AG08396 (cell line): ENCODE results near the gene RFWD3.
A peak's percentile ranks its signal among the peaks of the same experiment; 100 is the strongest.

ENCODE experiments used
- DNase-seq: peaks from one replicate; pipeline ENCODE4 v3.0.0; 2012; ENCODE audit warnings: low spot score, mixed read lengths

Gene RFWD3

DNA sequence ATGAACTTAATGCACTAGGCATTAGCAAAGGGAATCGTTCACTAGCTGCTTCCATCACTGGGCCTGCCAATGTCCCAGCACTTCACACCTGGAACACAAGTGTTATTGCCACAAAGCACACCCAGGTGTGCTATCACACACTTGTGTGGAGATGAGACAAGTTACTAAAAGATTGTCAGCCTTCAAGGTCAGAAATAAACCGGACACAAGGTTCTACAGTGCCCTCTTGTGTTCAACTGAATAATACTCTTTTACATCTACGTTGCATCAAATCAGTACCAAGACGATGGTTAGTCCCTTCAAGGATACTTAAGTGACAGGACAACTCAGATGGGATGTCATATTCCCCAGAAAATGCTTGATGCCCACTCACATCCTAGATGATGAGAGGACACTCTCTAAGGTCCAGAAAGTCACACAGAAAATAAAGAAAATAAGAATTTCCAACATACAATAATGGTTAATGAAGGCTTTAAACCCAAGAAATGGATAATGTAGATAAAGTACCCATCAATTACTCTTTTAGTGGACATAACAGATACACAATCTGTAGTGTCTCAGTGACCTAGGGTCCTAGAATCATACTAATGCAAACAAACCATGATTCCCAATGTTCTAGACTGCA is 43.4 kb downstream of the RFWD3 start:
- peak; percentile 45 for DNase-seq

DNA sequence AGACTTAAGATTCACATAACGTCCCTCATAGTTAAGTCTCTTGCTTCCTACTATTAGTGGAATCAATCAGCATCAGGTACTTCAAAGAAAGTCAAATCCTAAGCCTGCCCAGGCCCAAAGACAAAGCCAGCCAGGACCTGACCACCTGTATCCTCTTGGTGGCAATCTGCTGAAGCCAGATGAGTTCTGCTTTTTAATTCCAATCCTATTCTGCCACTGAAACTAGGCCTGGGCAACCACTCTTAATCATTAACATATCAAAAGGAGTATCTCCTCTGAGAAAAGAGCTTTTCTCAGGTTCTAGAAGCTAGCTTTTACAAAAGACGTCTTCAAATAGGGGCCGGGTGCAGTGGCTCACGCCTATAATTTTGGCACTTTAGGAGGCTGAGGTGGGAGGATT is 44.7 kb downstream of the RFWD3 start:
- no peak for DNase-seq

DNA sequence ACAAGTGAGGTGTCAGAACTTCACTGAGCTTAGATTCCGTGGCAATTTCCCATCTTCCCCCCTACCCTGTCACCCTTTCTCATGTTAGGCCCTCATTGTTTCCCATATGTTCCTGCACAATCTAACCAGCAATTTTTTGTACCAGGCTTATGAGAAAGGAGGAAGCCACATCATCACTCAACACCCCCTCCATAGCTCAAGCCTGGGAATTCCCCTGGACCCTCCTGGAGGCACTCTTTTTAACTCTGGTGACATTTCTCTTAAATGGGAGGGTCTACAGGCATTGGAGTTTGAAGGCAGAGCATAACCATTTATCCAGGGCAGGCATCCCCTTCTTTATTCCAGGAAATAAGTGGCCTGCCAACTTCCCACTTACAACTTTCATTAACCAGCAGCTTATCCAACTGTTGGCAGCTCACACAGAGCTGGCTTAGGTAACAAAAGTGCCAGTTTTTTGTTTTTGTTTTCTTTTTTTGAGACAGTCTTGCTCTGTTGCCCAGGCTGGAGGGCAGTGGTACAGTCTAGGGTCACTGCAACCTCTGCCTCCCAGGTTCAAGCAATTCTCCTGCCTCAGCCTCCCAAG is 49.4 kb downstream of the RFWD3 start:
- DNase-seq: no peak

DNA sequence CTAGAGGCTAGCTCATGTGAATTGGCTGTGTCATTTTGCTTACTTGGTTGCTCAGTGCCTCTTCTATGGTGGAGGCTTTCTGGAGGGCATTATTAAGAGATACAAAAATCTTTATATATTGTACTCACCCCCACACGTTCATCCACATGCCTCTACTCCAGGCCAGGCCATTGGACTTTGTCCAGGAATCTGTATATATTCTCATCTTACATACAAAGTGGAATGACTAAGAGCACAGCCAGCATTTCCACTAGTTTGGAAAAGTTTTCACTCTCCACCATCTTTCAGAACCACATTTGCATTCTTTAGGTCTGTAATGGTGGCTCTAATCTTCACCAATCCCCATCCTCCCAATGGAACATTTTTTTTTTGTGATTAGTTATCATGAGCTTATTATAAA is 55.0 kb downstream of the RFWD3 start:
- DNase-seq: peak; percentile 54

DNA sequence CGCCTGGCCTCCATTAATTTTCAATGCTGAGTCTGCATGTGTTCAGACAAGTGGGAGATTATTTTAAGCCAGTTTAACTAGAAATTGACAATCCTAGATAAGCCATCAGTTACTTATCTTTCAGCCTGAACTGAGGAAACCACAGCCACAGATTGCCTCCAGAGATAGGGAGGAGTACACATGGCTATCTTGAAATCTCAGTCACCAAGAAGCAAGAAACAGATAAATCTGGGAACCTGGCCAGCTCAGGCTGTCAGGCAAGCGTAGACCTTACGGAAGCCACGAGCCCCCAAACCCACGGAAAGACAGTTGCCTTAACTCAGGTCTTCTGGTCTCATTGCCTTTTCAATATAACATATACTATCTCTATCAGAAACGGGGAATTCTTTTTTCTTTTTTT is 57.7 kb downstream of the RFWD3 start:
- DNase-seq: no peak

DNA sequence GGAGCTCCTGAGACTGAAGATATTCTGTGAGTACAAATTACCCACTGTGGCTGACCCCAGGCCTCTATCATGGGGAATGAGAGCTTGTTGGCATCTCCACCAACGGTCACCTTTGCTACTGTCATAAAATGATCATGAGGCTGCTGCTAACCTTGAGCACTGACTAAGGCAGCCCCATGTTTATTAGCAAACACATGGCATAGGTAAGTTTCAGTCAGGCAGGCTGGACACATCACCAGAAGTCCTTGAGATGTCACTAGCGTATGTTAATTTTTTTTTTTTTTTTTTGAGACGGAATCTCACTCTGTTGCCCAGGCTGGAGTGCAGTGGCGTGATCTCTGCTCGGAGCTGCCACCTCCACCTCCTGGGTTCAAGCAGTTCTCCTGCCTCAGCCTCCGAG is 58.3 kb downstream of the RFWD3 start:
- no peak for DNase-seq

DNA sequence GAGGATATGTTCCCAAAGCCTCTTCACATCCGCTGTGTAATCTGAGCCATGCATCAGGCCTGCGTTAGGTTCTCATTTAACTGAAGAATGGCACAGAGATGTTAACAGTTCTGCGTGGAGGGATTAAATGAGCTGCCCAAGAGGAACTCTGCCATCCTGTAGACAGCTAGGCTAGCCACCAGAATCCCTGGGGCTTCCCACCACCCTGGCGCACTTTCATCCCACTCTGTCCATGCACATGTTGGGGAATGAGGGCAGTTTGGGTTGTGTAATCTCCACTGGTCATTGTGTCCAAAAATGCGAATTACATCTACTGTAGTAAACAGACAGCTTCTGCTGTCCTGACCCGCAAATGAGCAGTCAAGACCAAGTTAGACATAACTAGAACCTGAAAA is 58.7 kb downstream of the RFWD3 start:
- no peak for DNase-seq

DNA sequence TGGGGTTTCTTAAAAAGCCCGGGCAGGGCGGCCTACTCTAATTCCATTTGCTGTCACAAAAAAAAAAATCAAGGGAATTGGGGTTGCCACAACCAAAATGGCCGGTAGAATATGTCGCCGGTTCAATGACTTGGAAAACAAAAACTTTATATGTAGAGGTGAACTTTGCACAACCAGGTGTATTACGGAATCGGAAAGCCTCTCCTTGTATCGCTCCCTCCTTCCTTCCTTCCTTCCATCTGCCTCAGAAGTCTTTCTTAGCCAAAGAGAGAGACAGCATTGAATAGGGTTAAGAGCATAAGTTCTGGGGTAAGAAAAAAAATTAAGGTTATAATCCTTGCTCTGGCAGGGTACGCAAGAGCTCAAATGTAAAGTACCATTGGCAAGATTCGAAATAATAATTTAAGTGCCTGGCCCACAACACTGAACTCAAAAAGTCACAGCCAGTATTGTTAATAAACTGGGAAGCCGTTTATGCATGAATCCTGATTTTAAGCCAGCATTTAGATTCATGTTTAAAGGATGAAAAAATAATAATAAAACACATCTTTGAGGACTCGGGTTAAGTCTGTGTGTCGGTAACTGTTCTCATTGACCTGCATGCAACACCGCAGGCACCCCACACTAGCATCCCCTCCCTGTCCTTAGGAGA is 59.2 kb downstream of the RFWD3 start:
- DNase-seq: no peak

DNA sequence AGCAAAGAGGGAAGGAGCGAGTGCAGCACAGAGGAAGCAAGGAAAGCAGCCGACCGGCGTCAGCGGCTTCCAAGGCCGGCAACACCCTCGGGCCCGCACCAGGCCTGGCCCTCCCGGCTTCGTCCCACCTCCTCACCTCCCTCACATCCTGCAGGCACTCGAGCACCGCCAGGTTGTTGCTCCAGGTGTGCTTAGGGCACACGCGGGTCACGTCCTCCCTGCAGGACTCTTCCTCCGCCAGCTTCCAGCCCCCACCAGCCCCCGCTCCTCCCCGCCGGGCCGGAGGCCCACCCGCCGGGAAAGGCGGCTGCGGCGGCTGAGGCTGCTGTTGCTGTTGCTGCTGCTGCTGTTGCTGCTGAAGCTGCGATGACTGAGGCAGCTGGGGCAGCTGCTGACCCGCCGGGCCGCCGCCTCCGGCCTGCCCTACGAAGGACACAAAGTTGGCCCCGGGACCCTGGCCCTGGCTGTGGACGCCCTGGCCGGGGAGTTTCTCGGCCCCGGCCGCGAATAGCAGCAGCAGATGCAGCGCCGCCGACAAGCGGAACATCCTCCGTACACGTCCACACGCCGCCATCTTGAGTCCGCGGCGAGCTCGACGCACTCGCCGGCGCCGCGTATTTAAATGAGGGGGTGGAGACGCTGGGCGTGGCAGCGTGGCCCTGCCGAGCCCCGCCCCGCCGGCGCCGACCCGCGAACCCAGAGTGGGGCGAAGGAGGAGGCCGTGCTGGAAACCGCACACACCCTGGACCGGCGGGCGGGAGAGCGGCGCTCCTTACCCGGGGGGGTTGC is 60.0 kb downstream of the RFWD3 start, which contains the start of gene GLG1:
Gene GLG1 (minus strand): TSS at position 594 of the 789 bp plus-strand sequence. CDS start 20 bp downstream, at position 574.
- peak; percentile 93 for DNase-seq

DNA sequence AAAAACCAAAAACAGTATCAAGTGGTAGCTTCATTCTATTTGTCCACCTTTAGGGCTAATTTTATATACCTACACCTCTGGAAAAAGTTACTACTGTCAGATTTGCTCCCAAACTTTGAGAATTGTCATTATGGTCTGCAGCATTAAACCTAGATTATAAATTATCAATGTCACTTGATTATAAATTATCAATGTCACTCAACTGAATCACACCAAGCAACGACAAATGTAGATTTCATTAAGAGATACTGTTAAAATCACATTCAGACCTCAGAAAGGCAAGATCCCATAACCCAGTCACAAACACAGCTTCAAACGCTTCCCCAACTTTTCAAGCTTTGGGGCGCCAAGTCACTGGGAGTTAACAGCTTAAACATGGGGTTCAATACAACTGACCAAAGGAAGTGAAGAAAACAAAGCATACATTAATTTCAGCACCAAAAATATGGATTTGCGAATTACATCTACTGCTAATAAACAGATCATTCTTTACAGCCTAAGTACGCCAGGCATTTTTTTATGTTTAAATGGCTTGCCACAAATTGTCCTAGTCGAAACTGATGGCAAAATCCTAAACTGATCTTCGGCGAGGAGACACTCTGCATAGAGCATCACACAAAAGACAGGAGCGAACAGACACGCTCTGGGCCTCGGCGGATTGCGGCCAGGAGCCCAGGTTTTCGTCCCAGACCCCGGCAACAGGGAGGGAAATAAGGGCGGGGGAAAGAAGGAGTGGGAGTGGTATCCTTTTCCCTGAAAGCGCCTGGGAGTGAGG is 60.7 kb downstream of the RFWD3 start:
- no peak for DNase-seq

DNA sequence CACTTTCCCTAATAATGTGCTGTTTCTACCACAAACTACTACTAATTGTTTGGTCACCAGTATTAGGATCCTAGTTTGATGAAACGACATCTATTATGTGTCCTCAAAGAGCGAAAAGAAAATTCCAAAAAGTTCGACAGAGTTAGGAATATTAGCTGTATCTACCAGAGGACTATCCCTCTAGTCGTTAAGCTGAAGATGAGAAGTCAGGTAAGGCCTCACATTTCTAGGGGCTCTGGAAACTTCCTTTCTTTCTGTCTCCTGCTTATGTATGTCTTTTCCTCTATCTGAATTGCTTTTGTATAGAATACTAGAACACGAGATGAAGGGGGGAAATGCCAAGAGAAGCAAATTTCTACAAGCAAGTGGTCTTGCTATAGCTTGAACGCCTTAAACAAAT is 61.3 kb downstream of the RFWD3 start:
- no peak for DNase-seq

DNA sequence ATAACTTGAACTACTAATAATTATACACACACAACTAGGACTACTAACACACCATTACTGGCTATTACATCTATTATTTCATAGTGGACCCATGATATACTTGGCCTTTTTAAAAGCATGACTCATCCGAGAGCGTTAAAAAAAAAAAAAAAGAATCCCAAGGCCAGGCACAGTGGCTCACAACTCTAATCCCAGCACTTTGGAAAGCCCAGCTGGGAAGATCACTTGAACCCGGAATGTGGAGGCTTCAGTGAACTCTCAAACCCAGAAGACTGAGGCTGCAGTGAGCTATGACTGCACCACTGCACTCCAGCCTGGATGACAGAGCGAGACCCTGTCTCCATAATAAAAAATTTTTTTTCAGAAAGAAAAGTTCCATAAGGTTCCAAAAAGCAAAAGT is 62.8 kb downstream of the RFWD3 start:
- DNase-seq: no peak

DNA sequence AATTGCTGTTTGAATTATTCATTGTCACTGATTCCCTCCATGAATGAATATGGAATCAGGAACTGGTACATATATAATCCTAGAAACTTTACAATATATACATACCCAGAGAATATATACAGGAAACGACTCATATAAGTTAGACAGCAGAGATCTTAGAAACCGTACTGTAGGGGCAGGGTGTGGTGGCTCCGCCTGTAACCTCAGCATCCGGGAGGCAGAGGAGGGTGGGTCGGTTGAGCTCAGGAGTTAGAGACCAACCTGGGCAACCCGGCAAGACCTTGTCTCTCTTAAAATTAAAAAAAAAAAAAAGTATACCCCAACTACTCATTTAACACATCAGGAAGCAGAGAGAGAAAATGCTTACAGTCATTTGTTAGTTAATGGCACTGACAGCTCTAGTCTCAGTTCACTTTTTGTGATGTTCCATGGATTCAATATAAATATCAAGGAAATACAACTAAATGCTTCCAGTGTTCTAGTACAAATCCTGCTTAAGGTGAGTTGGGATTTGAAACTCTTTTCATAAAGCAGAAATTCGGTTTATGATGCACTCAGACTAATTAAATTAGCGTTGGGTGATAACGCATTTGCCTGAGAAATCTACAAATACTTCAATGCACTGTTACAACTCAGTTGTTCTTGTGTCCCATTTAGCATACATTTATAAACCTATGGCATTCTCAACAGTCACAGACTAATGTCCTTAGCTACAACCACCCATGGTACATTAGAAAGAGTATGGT is 65.4 kb downstream of the RFWD3 start:
- DNase-seq: no peak

DNA sequence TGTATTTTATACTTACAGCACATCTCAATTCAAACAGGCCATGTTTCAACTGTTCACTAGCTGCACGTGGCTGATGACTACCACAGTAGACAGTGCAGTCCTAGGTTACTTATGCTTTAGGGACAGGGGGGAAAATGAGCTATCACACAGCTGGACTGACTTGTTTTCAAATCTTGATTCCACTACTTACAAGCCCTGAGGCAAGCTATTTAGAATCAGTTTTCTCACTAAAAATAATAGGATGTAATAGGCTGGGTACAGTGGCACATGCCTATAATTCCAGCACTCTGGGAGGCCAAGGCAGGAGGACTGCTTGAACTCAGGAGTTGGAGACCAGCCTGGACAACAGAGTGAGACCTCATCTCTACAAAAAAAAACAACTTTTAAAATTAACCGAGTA is 70.1 kb downstream of the RFWD3 start:
- DNase-seq: no peak

DNA sequence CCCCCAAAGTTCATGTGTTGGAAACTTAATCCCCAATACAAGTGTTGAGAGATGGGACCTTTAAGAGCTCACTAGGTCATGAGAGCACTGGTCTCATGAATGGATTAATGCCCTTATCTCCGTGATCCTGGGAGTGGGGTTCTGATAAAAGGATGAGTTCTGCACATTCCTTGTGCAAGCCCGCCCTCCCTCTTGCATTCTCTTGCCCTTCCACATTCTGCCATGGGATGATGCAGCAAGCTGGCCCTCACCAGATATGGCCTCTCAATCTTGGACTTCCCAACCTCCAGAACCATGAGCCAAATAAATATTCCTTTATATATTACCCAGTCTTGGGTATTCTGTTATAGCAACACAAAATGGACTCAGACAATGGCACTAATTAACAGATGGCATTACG is 73.8 kb downstream of the RFWD3 start:
- no peak for DNase-seq

DNA sequence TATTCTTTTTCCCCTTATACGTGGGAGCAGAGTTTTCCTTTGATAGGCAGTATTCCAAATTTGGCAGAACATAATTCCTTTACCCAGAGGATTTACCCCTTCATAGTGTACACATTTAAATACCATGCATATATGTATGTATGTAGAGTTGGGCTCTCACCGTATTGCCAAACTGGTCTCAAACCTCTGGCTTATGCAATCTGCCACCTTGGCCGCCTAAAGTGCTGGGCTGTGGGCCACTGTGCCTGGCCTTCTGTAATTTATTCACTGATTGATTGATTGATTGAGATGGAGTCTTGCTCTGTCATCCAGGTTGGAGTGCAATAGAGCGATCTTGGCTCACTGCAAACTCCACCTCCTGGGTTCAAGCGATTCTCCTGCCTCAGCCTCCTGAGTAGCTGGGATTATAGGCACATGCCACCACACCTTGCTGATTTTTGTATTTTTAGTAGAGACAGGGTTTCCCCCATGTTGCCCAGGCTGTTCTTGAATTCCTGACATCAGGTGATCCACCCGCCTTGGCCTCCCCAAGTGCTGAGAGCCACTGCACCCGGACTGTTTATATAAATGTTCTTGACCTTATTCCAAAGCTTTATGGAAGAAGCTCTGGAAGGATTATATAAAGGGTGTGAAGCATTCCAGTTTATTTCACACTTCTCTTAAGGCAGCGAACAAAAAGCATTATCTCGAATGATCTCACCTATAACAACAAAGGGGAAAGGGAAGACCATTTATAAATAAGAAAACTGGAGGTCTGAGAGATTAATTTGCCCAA is 74.6 kb downstream of the RFWD3 start:
- DNase-seq: no peak

DNA sequence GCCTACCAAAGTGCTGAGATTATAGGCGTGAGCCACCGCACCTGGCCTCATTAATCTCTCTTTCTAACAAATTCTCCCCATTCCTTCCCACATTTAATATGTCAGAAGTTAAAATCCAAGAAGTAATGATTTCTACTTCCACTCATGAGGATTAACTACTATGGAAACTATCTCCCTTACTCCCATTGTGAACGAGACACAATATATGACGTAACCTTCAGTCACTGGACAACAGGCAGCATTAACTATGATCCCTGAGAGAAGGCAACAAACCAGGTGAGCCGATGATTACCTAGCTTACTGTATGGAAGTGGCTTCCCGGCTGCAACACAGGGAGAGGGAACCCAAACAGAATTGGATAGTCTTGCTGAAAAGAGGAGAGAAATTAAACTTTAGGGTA is 79.7 kb downstream of the RFWD3 start:
- DNase-seq: no peak

DNA sequence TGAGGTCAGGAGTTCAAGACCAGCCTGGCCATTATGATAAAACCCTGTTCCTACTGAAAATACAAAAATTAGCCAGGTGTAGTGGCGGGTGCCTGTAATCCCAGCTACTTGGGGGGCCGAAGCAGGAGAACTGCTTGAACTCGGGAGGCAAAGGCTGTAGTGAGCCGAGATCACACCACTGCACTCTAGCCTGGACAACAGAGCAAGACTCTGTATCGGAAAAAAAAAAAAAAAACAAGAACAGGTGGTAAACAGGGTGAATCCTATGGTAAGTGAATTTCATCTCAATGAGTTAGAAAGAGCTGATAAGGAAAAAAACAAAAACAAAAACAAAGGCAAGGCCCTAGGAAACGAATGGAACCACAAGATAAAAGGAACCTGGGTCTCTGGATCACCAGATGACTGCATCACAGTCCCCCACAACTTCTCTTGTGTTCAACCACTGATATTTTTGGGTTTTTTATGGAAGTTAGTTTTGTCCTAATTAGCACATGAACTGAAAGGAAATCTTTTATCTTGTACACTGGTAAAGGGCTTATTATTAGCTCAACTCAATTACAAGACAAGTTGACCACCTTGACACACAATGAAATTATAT is 80.7 kb downstream of the RFWD3 start:
- DNase-seq: no peak

DNA sequence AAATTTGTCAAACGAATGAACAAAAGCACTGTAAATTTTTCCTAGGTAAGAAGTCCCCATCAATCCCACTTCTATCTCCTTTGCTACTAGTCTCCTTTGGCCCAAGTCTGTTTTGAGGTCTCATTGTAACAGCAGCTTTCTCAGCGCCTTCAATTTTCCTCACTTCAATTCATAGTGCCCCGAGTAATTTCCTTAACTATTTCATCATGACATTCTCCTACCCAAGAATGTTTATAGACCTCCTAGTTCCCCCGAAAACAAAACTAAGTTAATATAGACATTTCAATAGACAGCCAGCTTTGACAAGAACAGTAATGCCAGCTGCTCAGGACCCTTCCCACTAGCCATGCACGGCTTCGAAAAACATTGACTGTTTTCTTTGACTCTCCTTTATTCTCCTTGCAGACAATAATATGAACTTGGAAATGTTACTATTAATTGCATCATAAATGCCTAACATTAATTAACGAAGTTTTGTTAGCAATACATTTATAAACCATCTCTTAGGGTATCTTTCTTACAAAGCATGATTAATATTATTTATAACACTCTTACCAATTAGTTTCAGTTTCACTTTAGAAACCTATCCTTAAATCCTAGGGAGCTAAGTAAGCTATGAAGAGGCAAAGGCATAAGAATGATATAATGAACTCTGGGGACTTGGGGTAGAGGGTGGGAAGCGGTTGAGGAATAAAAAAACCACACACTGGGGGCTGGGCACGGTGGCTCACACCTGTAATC is 82.6 kb downstream of the RFWD3 start:
- DNase-seq: no peak
